GM23248 (cell line): Measurements from ENCODE around the gene LAPTM5.

Experiments
- EZH2 ChIP-seq: fragments of 200-600 bp; sonication (generic); IDR thresholded peaks from 2 replicates; pipeline ENCODE4 v1.6.1; 2018; ENCODE audit warnings: antibody characterized with exemption, mild to moderate bottlenecking; ENCODE audit not compliant: insufficient read depth, poor library complexity, severe bottlenecking
- EZH2phosphoT487 ChIP-seq: fragments of 200-600 bp; sonication (generic); IDR thresholded peaks from 2 replicates; pipeline ENCODE4 v1.6.1; 2018; ENCODE audit warnings: antibody characterized with exemption, moderate library complexity, mild to moderate bottlenecking, low read depth; ENCODE audit not compliant: insufficient read depth

DNA sequence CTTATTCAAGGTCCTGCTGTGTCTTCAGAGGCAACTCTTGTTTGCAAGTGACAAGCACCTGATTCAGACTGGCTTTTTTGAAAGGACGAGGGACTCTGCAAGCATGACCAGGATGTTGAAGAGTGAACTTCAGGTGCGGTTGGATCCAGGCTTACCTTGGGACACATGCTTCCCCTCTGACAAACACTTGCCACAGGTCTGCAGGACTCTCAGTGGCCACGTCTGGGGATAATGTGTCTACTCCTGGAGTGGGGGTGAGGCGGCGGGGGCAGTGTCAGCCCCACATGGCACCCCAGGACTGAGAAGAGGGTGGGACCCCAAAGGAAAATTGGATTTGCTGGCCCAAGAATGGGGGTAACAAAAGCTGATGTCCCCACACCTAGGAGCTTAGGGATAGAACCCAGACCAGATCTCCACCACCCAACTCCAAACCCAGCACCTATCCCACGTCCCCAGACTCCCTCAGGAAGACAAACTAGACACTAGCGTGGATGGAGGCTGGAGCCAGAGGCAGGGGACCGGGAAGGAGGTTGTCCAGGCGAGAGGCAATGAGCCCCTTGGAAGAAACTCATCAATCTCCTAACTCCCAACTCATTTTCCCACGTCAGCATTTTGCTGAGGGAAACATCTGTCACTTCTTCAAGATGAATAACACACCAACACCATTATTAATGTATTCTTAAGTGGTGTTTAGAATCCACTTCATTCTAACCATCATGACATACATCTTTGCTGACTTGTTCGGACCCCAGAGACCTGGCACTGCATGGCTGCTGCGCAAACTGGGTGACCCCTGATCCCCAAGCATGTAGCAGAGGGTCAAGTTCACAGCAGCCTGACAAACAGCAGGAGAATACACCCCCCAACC, 32.0 kb upstream of the LAPTM5 start:
- TF ChIP-seq EZH2 (no peak), EZH2phosphoT487 (no peak)
